Urothelium cell line (cell line): ENCODE results near the gene FHIT.
"Not testable (repeated sequence)": the region's sequence is repeated elsewhere in the genome, so short reads cannot be mapped to it uniquely, and the experiment has no call there.

Experiments used
- DNase-seq: peaks from one replicate; pipeline ENCODE4 v3.0.0; 2011; ENCODE audit warnings: low spot score, mixed read lengths
- FAIRE-seq: peaks from 2 replicates; lab custom pipeline; 2011; peaks lifted over from hg19 to GRCh38; lab: Jason Lieb, UNC

The FHIT gene

DNA sequence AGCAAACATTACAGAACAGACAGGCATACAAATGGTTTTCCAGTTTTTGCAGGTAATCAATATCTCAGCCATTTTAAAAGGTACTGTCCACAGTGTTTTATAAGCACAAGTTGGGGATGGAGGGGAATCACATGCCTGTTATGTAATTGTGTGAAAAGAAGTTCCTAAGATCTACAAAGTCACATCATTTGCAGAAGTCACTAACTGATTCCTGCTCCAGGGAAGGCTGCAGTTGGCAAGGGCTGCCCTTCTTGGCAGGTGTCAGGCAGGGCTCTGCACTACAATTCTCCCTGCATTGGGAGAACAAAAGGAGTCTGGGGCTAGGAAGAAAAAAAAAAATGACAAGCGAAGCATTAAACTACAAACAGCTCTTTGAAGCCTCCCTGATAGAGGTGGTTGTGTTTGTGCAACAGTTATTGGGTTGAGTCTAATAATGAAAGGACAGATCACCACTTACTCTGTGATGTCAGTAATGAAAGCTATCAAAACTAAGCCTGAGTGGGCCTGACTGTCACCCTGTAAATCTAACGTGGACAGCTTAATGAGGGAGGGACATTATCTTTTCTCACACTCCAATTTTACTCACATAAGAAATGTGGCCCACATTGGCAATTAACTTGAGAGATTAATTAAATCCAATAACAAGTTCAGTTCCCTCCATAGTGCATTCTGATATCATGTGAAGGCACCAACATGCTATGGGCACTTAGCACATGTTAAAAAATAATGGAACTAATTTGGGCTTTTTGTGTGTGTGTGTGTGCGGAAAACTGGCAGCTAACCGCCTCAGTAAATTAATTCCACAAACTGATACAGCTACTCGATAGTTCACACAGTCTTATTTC is 242.9 kb downstream of the FHIT start:
- DNase-seq (no peak), FAIRE-seq (no peak)

DNA sequence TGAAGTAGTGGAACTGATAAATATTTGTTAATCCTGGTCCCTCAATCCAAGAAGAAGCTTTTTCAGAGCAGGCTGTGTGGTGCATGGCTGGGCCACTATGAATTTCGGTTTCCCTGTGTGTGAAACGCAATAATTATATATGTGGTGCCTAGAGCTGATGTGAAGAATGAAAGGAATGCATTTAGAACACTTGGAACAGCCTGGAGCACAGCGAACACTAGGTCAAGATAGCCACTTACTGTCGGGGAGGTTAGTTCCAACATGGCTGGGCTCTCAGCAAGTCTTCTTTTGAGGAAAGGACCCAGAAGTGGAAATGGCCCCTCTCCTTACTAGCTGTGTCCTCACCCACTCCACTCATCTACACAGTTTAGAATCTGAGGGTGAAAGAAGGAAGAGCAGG is 245.7 kb downstream of the FHIT start:
- FAIRE-seq (no peak), DNase-seq (no peak)

DNA sequence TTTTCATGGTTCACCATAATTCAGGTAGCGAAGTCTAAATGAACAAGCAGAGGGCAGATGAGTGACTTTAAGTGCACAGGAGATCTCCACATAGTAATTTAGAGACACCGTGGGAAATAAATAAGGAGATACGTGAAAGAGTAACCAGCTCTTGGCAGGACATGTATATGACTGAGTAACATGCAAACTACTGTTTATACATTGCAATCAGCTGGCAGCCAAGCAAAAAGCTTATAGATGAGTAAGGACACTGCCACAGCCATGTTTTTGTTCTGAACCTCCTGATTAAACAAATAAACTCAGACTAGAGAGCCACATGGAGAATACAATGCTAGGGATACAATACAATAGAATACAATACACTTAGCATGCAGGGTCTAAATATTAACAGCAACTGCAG is 252.4 kb downstream of the FHIT start:
- FAIRE-seq (no peak), DNase-seq (no peak)

DNA sequence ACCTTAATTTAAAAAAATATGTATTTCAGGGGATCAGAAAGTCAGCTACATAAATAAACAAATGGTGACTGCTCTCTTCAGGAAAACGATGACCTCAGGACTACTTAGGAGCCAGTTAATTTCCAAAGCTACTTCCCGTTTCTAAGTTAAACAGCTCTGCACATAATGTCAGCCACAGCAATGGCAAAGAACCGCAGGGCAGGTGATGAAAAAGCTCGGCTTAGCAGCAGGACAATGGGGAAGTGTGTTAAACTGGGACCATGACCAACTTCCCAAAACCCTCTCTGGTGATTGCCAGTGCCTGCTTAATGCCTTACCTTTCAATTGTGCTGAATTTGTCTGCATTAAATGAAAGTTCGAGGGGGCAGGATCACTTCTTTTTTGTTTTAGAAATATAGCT is 258.9 kb downstream of the FHIT start:
- no peak for FAIRE-seq
- no peak for DNase-seq

DNA sequence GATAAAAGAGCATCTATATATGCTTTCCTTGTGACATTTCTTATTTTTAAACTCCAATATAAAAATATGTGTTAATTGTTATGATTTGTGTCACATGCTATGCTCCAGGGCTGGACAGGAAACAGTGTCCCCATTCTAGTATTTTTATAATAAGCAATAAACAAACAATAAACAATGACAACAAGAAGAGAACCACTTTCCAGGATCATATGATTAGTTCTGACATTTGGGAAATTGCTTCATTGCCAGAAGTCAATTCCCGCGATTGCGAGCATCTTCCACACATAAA is 260.9 kb downstream of the FHIT start:
- FAIRE-seq (no peak), DNase-seq (no peak)

DNA sequence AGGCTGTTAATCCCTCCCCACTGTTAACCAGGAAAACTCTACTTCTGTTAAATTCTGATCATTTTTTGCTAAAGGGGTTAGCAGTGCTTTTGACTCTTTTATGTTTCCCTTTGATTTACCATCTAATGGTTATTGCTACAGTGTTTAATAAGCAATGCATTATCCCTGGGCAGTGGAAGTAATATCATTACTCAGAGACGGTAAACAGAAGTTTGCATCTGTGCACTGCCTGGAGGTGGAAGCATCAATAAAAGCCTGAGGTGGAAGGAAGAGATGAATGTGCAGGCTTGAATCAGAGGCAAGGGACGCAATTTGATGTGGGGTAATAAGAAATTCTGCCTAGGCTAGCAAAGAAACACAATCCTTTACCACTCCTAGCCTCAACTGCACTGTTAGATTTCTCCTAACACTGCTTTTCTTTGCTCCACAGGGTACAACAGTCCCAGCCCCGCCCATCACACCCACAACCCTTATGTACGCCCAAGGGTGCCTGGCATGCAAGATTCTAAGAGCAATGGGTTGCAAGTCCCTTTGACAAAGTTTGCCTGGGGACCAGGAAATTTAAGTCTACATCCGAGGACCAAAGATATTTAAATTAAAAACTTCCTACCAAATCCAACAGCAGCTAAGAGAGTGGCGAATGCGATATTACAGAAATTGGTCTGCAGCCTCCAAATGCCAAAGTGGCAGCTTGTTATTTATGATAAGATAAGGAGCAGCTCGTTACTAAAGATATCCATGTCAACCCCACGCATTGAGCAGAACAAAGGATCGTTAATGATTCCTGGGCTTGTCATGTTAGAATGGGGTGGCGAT is 261.4 kb downstream of the FHIT start:
- DNase-seq: no peak
- FAIRE-seq: no peak

DNA sequence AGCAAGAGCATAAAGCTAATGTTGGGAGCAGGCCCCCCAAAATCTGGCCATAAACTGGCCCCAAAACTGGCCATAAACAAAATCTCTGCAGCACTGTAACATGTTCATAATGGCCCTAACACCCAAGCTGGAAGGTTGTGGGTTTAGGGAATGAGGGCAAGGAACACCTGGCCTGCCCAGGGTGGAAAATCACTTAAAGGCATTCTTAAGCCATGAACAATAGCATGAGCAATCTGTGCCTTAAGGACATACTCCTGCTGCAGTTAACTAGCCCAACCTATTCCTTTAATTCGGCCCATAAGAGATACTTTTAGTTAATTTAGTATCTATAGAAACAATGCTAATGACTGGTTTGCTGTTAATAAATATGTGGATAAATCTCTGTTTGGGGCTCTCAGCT is 264.1 kb downstream of the FHIT start:
- not testable (repeated sequence) for DNase-seq, FAIRE-seq

DNA sequence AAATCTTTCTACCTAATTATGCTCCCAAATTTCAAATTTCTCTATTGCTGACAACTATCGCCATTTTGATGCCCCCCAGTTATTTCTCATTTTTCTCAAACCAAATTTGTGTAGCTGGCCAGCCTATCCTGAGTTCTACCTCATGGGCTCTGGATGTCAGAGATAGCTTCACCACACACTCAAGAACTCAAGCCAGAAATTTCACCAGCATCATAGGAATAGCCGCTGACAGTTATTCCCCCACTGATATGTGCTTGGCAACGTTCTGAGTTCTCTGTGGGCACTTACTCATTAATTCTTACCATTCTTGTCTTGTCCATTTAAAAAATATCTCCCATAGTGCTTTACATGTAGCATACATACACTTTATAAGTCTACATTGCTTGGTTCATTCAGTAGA is 264.7 kb downstream of the FHIT start:
- FAIRE-seq: no peak
- no peak for DNase-seq

DNA sequence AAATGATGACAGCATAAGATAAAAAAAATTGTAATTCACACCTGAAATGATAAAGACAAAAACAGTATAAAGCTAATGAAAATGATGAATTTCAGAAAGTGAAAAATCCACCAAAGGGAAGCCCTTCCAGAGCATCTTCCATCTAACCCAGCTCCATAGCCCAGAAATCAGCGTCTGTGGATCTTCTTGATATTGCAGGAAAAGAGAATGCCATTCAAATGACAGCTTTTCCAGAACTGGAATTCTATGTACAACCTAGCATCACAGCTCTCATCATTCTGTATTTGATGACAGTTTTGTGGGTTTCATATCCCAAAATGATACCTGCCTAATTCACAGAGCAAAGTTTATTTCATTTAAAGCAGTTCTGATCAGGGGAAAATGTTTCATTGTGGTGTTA is 267.3 kb downstream of the FHIT start:
- FAIRE-seq (no peak), DNase-seq (no peak)

DNA sequence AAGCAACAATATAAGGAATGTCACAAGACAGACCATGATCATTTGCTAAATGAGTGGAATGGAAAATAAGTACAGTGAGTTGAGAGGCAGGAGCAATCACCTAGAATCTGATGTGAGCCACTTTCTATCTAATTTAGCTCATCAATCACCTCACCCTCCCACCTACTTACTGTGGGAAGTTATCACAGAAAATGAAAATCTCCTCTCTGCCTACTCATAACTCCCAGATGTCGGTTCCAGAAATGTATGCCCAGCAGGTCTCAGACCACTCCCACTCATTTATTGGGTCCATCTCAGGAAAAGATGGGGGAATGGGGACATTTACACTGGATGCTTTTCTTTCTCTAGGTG is 270.9 kb downstream of the FHIT start:
- no peak for DNase-seq
- FAIRE-seq: no peak

DNA sequence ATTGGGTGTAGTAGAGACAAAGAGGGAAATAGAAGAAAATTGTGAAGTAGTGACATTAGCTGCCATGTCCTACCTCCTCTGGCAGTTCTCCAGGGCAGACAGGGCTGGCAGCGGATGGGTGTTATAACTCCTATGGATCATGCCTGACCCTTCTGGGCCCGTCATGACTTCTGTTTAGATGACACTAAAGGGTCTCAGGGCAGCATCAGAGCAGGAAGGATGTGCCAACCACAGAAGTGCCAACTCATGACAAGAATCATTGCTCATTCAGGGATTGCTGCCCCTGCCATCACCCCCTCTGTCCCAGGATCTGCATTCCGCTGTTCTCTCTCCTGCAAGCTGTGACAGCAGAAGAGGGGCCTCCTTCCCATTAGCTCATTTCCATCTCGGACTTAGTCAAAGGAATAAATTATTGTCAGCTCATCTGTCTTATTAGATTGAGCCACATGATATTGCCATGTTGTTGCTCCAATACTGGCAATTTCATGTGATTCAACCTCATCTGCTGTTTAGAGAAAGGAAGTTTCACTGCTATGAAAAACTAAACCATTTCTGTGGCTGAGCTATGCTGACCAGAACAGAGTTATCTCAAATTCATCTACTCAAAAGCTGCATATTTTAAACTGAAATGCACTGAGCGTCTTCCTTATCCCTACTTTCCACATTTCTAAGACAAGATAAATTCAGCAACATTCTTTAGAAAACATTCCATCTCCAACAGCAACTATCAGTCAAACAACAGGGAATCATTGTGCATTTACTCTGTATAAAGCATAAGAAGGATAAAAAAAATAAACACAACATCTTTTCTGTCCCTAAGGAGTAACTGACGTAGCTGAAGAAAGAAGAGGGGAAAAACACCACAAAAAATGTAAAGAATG is 271.6 kb downstream of the FHIT start:
- DNase-seq (no peak), FAIRE-seq (no peak)

DNA sequence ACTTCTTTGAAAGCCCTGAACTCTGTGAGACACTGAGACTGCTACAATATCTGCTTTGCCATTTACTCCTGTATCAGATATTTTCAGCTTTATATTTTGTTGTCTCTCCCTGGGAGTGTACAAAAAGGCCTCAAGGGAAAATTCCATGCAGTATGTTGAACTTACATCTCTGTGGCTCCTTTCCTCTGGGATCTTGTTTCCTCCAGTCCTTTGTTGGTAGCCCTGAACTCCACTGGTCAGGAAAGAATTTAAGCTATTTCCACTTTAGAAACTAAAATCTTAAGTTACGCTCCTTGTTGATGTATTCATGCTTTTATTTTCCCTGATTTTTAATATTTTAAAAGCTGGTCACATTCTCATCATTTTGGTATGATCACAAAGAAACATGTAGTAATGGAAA is 277.9 kb downstream of the FHIT start:
- DNase-seq (no peak), FAIRE-seq (no peak)

DNA sequence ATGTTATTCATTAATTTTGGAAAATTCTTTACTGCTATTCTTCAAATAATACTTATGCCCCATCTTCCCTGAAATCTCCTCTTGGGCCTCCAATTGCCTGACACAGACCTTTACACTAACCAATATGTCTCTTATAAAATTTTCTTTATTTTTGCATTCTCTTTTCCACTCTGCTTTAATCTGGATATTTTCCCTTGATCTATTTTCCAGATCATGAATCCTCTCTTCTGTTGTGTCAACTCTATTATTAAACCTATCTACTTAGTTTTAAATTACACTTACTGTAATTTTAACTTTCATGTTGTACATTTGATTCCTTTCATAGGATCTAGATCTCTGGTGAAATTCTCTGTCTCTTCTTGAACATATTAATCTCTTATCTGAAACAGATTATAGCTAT is 278.7 kb downstream of the FHIT start:
- DNase-seq (no peak), FAIRE-seq (no peak)

DNA sequence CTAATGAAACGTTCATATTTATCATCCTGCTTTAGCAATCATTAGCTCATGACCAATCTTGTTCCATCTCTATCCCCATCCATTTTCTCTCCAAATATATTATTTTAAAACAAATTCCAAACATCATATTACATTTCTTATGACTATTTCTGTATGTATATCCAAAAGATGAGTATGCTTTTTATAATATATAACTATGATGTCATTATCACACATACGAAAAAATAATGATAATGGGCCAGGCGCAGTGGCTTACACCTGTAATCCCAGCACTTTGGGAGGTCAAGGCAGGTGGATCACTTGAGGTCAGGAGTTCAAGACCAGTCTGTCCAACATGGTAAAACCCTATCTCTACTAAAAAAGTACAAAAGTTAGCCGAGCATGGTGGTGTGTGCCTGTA is 280.4 kb downstream of the FHIT start:
- DNase-seq (no peak), FAIRE-seq (no peak)

DNA sequence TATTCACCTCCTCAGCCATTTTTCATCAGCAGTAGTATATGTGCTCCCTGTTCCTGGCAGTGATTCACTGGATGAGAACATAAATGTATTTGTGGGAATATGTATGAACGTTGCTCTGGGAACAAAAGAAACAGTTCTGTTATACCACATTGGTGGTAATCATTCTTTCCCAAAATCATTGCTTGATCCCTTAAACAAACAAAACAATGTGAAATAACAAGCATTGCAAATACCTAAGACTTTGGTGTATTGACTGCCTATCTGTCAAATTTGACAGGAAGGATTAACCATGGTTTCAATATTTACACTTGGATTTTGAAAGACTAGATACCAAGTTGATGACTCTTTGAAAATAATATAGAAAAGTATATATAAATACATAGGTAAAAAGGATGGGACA is 284.1 kb downstream of the FHIT start:
- FAIRE-seq (no peak), DNase-seq (no peak)

DNA sequence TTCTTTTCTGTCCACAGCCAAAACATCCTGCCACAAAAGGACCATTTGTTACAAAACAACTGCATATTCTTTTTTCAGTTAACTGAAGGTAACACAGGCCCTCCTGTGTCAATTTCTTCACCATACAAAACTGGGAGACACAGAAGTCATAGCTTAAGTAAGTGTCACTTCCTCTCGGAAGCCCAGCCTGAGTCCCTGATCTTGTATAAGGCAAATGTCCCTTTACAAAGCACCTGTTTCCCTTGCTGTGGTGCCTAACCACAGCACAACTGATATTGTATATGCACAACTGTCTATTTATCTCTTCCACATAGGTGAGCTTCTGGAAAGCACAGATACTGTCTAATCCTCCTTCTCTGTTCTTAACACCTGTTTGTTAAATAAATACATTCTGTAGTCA is 293.7 kb downstream of the FHIT start:
- FAIRE-seq: no peak

DNA sequence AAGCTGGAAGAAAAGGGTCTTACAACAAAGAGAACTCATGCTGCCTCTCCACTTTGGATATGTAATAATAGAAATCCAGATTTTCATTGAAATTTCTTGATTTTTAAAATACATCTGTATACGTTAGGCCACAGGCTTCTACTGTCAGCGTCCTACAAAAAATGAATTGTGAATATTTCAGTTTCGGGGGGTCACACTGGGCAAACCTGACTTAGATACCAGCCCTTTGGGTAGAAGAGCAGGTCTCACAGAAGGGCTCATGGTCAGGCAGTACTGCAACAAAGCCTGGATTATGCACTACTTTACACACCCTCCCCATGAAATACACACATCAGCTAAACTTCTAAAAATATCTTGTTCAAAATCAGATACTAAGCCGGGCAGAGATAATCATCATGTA is 294.5 kb downstream of the FHIT start:
- DNase-seq (no peak), FAIRE-seq (no peak)

More for the DNA sequence above, 293.7 kb downstream of the FHIT start:
- no peak for DNase-seq

DNA sequence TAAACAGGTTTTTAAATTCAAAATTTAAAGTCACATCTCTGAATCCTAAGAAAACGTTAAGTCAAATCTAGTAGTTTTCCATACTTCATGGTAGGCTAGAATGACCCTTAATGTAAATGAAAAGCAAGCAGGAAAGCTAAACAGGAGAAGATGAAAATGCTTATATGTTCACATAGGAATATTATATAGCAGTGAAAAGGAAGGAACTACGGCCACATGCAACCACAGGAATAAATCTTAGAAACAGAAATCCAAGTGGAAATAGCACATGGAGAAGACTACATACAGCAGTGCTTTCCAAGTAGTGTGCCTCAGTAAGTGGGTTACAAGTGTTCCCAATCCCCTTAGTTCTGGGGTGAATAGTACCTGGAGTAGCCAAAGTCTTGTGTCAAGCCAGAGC is 296.2 kb downstream of the FHIT start:
- no peak for DNase-seq
- FAIRE-seq: no peak

DNA sequence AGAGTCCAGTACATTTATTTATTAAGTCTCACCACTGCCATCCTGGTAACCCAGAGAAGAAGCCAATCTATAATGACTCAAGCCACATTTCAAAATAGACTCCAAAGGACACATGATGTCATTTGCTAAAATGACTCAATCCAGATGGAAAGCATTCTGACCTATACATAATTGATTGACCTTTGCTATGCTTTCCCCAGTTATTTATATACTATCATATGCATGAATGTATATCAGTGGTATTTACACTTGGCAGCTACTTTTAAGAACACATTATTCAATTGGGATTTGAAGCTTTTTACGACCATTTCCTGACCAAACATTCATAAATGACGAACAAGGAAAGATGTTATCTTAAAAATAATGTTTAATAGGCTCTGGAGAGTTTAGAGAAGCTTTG is 297.2 kb downstream of the FHIT start:
- DNase-seq: no peak
- FAIRE-seq: no peak

DNA sequence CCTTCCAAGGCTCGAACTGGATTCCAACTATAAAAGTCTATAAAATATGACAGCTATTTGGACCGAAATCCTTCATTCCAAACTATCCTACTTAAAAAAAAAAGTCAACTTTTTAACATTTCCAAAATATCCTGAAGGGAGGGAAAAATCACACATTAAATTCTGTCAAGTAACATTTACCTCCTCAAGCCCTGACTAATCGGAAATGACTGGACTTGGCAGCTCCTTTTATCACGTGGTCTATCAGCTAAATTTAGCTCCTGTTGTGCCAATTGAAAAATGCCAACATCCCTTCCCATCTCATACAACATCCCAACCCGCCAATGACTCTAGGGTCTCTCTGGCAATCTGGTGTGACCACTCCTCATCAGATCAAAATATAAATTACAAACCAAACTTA is 297.9 kb downstream of the FHIT start:
- DNase-seq (no peak), FAIRE-seq (no peak)

DNA sequence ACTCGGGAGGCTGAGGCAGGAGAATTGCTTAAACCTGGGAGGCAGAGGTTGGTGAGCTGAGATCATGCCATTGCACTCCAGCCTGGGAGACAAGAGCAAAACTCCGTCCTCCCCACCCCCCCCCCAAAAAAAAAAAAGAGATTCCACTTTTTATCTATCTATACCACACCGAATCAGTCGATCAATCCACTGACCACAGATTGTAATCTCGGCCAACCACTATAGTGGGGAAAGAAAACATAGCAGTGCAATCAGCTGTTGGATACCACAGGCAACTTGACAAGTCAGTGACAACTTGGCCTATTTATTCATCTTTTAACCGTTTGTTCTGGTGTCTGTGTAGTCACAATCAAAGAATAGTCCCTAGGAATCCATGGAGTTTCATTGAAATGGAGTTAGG is 299.2 kb downstream of the FHIT start:
- DNase-seq (no peak), FAIRE-seq (no peak)

DNA sequence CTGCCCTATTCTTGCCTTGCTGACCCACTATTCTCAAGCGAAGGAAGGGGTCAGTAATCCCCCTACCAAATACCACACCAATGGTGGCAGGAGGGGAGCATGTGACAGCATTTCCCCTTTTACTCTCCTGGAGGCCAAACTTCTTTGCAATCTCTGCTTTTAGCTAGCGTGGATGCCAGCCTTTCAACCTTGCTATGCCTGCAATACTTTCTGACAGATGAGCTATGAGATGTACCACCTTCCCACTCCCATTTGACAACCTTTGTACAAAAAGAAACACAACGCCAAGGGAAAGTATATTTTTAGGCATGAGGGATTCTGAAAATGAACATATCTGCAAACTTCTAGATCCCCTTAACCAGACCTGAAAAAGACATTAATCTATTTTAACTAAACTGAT is 302.1 kb downstream of the FHIT start:
- FAIRE-seq (no peak), DNase-seq (no peak)
